H1 (cell line): ENCODE data around the gene DAG1. TPM values are rescaled to one million over a fixed set of nuclear protein-coding genes. Genes with fewer than 3 reads are reported as not detected.

Experiments used
- CTCF ChIA-PET: fragments of 300-600 bp; sonication (Branson Sonifier 250); formaldehyde crosslinking; loops from one replicate; lab custom pipeline; 2021; ENCODE audit not compliant: partially characterized antibody; lab: Charles Lee
- POLR2A ChIA-PET: fragments of 300-600 bp; sonication (Branson Sonifier 250); formaldehyde crosslinking; loops from one replicate; lab custom pipeline; 2021; ENCODE audit warnings: inconsistent platforms; ENCODE audit not compliant: partially characterized antibody; lab: Charles Lee
- DNase-seq, 2 experiments: peaks; one replicate each; pipeline versions ENCODE4 v3.0.0 to v3.0.0-alpha.2; 2010 to 2022; ENCODE audit warnings: low spot score in 2 of 2, low read depth in 1 of 2, mixed read lengths in 1 of 2
- FAIRE-seq: peaks from 2 replicates; lab custom pipeline; 2011; peaks lifted over from hg19 to GRCh38; lab: Jason Lieb, UNC
- H2AFZ ChIP-seq: 2 replicates; pipeline ENCODE4 v1.8.1; 2012; ENCODE audit warnings: low read length, inconsistent platforms
- H2AK5ac ChIP-seq: 2 replicates; pipeline ENCODE4 v1.6.1; 2013; ENCODE audit warnings: low read depth, low read length
- H2BK120ac ChIP-seq: replicated peaks from 2 replicates; pipeline ENCODE3; 2013; ENCODE audit warnings: low read depth, low read length, inconsistent platforms
- H2BK12ac ChIP-seq: 2 replicates; pipeline ENCODE4 v1.6.1; 2013; ENCODE audit warnings: low read depth, low read length
- H2BK15ac ChIP-seq: 2 replicates; pipeline ENCODE4 v1.6.1; 2013; ENCODE audit warnings: low read length
- H2BK20ac ChIP-seq: 2 replicates; pipeline ENCODE4 v1.6.1; 2013; ENCODE audit warnings: low read length
- H2BK5ac ChIP-seq: 2 replicates; pipeline ENCODE4 v1.6.1; 2013; ENCODE audit warnings: low read depth, low read length
- H3K14ac ChIP-seq: 2 replicates; pipeline ENCODE4 v1.6.1; 2013; ENCODE audit warnings: inconsistent platforms; ENCODE audit not compliant: insufficient read length
- H3K18ac ChIP-seq: 2 replicates; pipeline ENCODE4 v1.6.1; 2013; ENCODE audit warnings: low read length; ENCODE audit errors: extremely low read depth
- H3K23ac ChIP-seq: 2 replicates; pipeline ENCODE4 v1.6.1; 2013; ENCODE audit warnings: inconsistent platforms; ENCODE audit not compliant: insufficient read length
- H3K23me2 ChIP-seq: 2 replicates; pipeline ENCODE4 v1.6.1; 2013; ENCODE audit warnings: low read depth, low read length
- H3K27ac ChIP-seq: 2 replicates; pipeline ENCODE4 v1.6.1; 2011; ENCODE audit warnings: low read depth, low read length, inconsistent platforms
- H3K27me3 ChIP-seq, 4 experiments: replicated peaks in 1 of 4; 1 replicate in 1 of 4; 2 replicates in 3 of 4; pipeline versions ENCODE4 v1.6.1 to v1.8.1; 2011 to 2013; ENCODE audit warnings: low read length in 3 of 4, mild to moderate bottlenecking in 3 of 4, inconsistent platforms in 2 of 4, mixed read lengths in 2 of 4, moderate library complexity in 1 of 4; ENCODE audit not compliant: control insufficient read depth in 3 of 4, insufficient read depth in 3 of 4; ENCODE audit errors: extremely low read depth in 1 of 4
- H3K36me3 ChIP-seq, 4 experiments: 2 replicates each; pipeline versions ENCODE4 v1.6.1 to v1.8.1; 2011 to 2013; ENCODE audit warnings: mild to moderate bottlenecking in 4 of 4, low read length in 3 of 4, moderate library complexity in 2 of 4, control low read depth in 1 of 4, inconsistent platforms in 1 of 4; ENCODE audit not compliant: insufficient read depth in 4 of 4, control insufficient read depth in 2 of 4
- H3K4ac ChIP-seq: replicated peaks from 2 replicates; pipeline ENCODE3; 2013; ENCODE audit warnings: low read length, low read depth, mixed read lengths, inconsistent platforms; ENCODE audit not compliant: insufficient read length
- H3K4me1 ChIP-seq, 4 experiments: replicated peaks in 1 of 4; 1 replicate in 1 of 4; 2 replicates in 3 of 4; pipeline versions ENCODE4 v1.6.1 to v1.8.1; 2011 to 2013; ENCODE audit warnings: low read length in 3 of 4, inconsistent platforms in 2 of 4, mixed read lengths in 1 of 4; ENCODE audit not compliant: insufficient read depth in 4 of 4, control insufficient read depth in 3 of 4
- H3K4me2 ChIP-seq, 2 experiments: 2 replicates each; pipeline versions ENCODE4 v1.6.1 to v1.8.1; 2011 to 2013; ENCODE audit warnings: low read depth in 2 of 2, low read length in 2 of 2, control low read depth in 1 of 2, inconsistent platforms in 1 of 2, mild to moderate bottlenecking in 1 of 2; ENCODE audit not compliant: insufficient read depth in 1 of 2
- H3K4me3 ChIP-seq, 4 experiments: fragments of 200-600, 300-600 bp in 1 of 4; sonication (generic), shearing (Covaris generic), sonication (Bioruptor Twin) in 1 of 4; 2 replicates each; pipeline versions ENCODE4 v1.5.1 to v1.8.1; 2011 to 2016; ENCODE audit warnings: low read length in 4 of 4, low read depth in 3 of 4, control low read depth in 2 of 4, inconsistent platforms in 2 of 4, mild to moderate bottlenecking in 2 of 4, mixed read lengths in 1 of 4, moderate library complexity in 1 of 4; ENCODE audit not compliant: insufficient read depth in 2 of 4; ENCODE audit errors: extremely low read depth in 1 of 4
- H3K56ac ChIP-seq: replicated peaks from 2 replicates; pipeline ENCODE3; 2013; ENCODE audit warnings: low read depth, mild to moderate bottlenecking, mixed read lengths, low read length, inconsistent platforms; ENCODE audit not compliant: insufficient read length
- H3K79me1 ChIP-seq: 2 replicates; pipeline ENCODE4 v1.6.1; 2013; ENCODE audit warnings: low read depth, low read length, control low read depth
- H3K79me2 ChIP-seq, 2 experiments: 2 replicates each; pipeline versions ENCODE4 v1.6.1 to v1.8.1; 2012 to 2013; ENCODE audit warnings: low read length in 2 of 2, mild to moderate bottlenecking in 2 of 2, inconsistent platforms in 1 of 2; ENCODE audit not compliant: insufficient read depth in 2 of 2, control insufficient read depth in 1 of 2
- H3K9ac ChIP-seq, 4 experiments: replicated peaks in 1 of 4; 1 replicate in 1 of 4; 2 replicates in 3 of 4; pipeline versions ENCODE4 v1.6.1 to v1.8.1; 2011 to 2013; ENCODE audit warnings: low read depth in 3 of 4, low read length in 3 of 4, control low read depth in 2 of 4, mild to moderate bottlenecking in 2 of 4, moderate library complexity in 2 of 4, inconsistent platforms in 1 of 4; ENCODE audit errors: extremely low read depth in 1 of 4
- H3K9me3 ChIP-seq, 2 experiments: 2 replicates each; pipeline versions ENCODE4 v1.6.1 to v1.8.1; 2012 to 2013; ENCODE audit warnings: mild to moderate bottlenecking in 2 of 2, moderate library complexity in 2 of 2, control low read depth in 1 of 2, inconsistent platforms in 1 of 2, low read depth in 1 of 2, low read length in 1 of 2, mixed read lengths in 1 of 2; ENCODE audit not compliant: insufficient read depth in 2 of 2
- H4K20me1 ChIP-seq, 2 experiments: replicated peaks in 1 of 2; 2 replicates each; pipeline versions ENCODE3 to v1.8.1; 2011 to 2013; ENCODE audit warnings: inconsistent platforms in 2 of 2, low read length in 2 of 2, mild to moderate bottlenecking in 1 of 2; ENCODE audit not compliant: insufficient read depth in 2 of 2, control insufficient read depth in 1 of 2
- H4K5ac ChIP-seq: 2 replicates; pipeline ENCODE4 v1.6.1; 2013; ENCODE audit warnings: low read length, low read depth, mixed read lengths, inconsistent platforms; ENCODE audit not compliant: insufficient read length
- H4K8ac ChIP-seq: 2 replicates; pipeline ENCODE4 v1.8.0; 2013; ENCODE audit warnings: mild to moderate bottlenecking, moderate library complexity, low read length, inconsistent platforms; ENCODE audit not compliant: insufficient read depth; ENCODE audit errors: extremely low read depth
- H4K91ac ChIP-seq: replicated peaks from 2 replicates; pipeline ENCODE3; 2013; ENCODE audit warnings: low read length, mixed read lengths, inconsistent platforms; ENCODE audit not compliant: insufficient read length
- BCL11A ChIP-seq, 2 experiments: IDR thresholded peaks; one replicate each; pipeline ENCODE4 v1.6.1; 2011; ENCODE audit warnings: low read depth in 2 of 2, low read length in 2 of 2, mild to moderate bottlenecking in 2 of 2
- CHD1 ChIP-seq: IDR thresholded peaks from 2 replicates; pipeline ENCODE4 v1.6.1; 2012; ENCODE audit warnings: low read depth, low read length, improper control_type of control experiment
- HDAC2 ChIP-seq, 2 experiments: fragments of 300-600 bp in 1 of 2; sonication (generic) in 1 of 2; IDR thresholded peaks; 2 replicates each; pipeline ENCODE4 v1.6.1; 2011 to 2012; ENCODE audit warnings: low read depth in 2 of 2, low read length in 2 of 2, mild to moderate bottlenecking in 2 of 2, moderate library complexity in 2 of 2, borderline replicate concordance in 1 of 2, inconsistent platforms in 1 of 2
- JUN ChIP-seq: IDR thresholded peaks from 2 replicates; pipeline ENCODE4 v1.6.1; 2011; ENCODE audit warnings: low read depth, mild to moderate bottlenecking, improper control_type of control experiment, low read length
- MAFK ChIP-seq: IDR thresholded peaks from 2 replicates; pipeline ENCODE4 v1.6.1; 2012; ENCODE audit warnings: low read depth, mild to moderate bottlenecking, improper control_type of control experiment, low read length
- MAX ChIP-seq: IDR thresholded peaks from 2 replicates; pipeline ENCODE4 v1.6.1; 2012; ENCODE audit warnings: inconsistent platforms
- PHF8 ChIP-seq: fragments of 200-600 bp; sonication (generic); conservative IDR thresholded peaks from 2 replicates; pipeline ENCODE4 v1.7.1; 2012; ENCODE audit warnings: low read depth, mild to moderate bottlenecking, inconsistent platforms, low read length, moderate library complexity
- RAD21 ChIP-seq, 2 experiments: IDR thresholded peaks in 1 of 2; conservative IDR thresholded peaks in 1 of 2; 2 replicates each; pipeline ENCODE4 v1.6.1; 2011; ENCODE audit warnings: low read depth in 2 of 2, low read length in 2 of 2, improper control_type of control experiment in 1 of 2, inconsistent platforms in 1 of 2, mild to moderate bottlenecking in 1 of 2, moderate library complexity in 1 of 2
- RFX5 ChIP-seq: IDR thresholded peaks from 2 replicates; pipeline ENCODE4 v1.6.1; 2011; ENCODE audit warnings: low read depth, low read length, improper control_type of control experiment, borderline replicate concordance
- SIRT6 ChIP-seq: IDR thresholded peaks from one replicate; pipeline ENCODE4 v1.7.1; 2012; ENCODE audit warnings: low read length, inconsistent platforms
- SRF ChIP-seq: IDR thresholded peaks from 2 replicates; pipeline ENCODE4 v1.6.1; 2011; ENCODE audit warnings: mild to moderate bottlenecking, low read depth, low read length, moderate library complexity
- TBP ChIP-seq: IDR thresholded peaks from 2 replicates; pipeline ENCODE4 v1.6.1; 2011; ENCODE audit warnings: low read depth, low read length, improper control_type of control experiment
- WGBS, 2 experiments: shearing (Covaris generic) in 1 of 2; methylation state at CpG; one replicate each; pipeline versions ENCODE4 v1.1.6 to v1.1.7; 2013 to 2015; ENCODE audit warnings: low lambda C conversion rate in 2 of 2, mixed read lengths in 2 of 2, inconsistent platforms in 1 of 2, low coverage in 1 of 2, missing lambda C conversion rate in 1 of 2; ENCODE audit not compliant: insufficient replicate concordance in 2 of 2, insufficient coverage in 1 of 2, insufficient read length in 1 of 2; ENCODE audit errors: extremely low coverage in 1 of 2, missing lambda C conversion rate in 1 of 2; 5-methylcytosine and 5-hydroxymethylcytosine counted together
- polyA plus RNA-seq, 7 experiments: library from polyadenylated mRNA; depleted of rRNA in 3 of 7; stranded (reverse) in 5 of 7; unstranded in 2 of 7; fragments of >200 nt in 5 of 7; fragments of 200-250 nt in 2 of 7; gene quantifications; 1 replicate in 5 of 7; 2 replicates in 1 of 7; 4 replicates in 1 of 7; pipeline versions ENCODE4 v1.2.1 to v1.2.3, GENCODE V29; 2011 to 2013; ENCODE audit warnings: missing spikeins in 2 of 7, mixed read lengths in 2 of 7
- total RNA-seq: library from RNA; stranded (reverse); fragmentation: NEBNext Ultra II Directional; extraction: Animal tissue kit (Norgen Biotek cat#: 25700); gene quantifications from 2 replicates; pipeline ENCODE4 v1.2.1, GENCODE V29; 2021

DAG1 gene
- total and polyA plus RNA-seq, 2 of the 8 experiments (the other 6 are each of a cell fraction or from before 2014, with no cell fraction given), result 97.5 to 138 TPM

GRCh38 chr3:49570028-49570654 is 100.1 kb downstream of the DAG1 start:
- H3K23ac ChIP-seq, result no peak overlapping the region
- H3K79me2 ChIP-seq, result no peaks in the 10 kb centered on the region
- H4K8ac ChIP-seq, result peak overlapping the region; percentile 35; the same call in 1 of the 2 replicates
- no peak overlapping the region for H2BK12ac ChIP-seq
- peaks cover 0 to 12% (median 6%) of the 10 kb centered on the region in 4 experiments; a peak in 5 of 7 replicates for H3K4me1 ChIP-seq
- no peak overlapping the region for H3K56ac ChIP-seq
- peak overlapping the region; percentile 29; the same call in 1 of the 2 replicates for H2BK5ac ChIP-seq
- ChIA-PET CTCF (interaction anchor here (0.8 to 10.9 kb wide), 10 partner anchors 12 to 101 kb away, joined by 3 to 101 read pairs (median 4); partner anchors contain the start of gene BSN), POLR2A (interaction anchor here (1.7 kb wide), 2 partner anchors 9 to 101 kb away, joined by 3 to 4 read pairs; no protein-coding TSS in a partner anchor)
- WGBS, 2 experiments, result 70% methylated on average over 6 of the region's 6 CpGs; no CpG with 5 or more reads in 1 of the 2 experiments
- no peak overlapping the region for H2AFZ ChIP-seq
- H4K20me1 ChIP-seq, result no peaks in the 10 kb centered on the region
- H3K36me3 ChIP-seq, result no peaks in the 10 kb centered on the region
- no peak overlapping the region for H3K27ac ChIP-seq
- H2BK20ac ChIP-seq, result no peak overlapping the region
- no peak overlapping the region for H2BK120ac ChIP-seq
- H4K5ac ChIP-seq, result no peak overlapping the region
- FAIRE-seq (no peak), DNase-seq (no peak)
- no peak overlapping the region for H3K9ac ChIP-seq
- H3K27me3 ChIP-seq, result no peaks in the 10 kb centered on the region; a peak in 1 of 7 replicates
- H2AK5ac ChIP-seq, result no peak overlapping the region
- H3K9me3 ChIP-seq, result no peaks in the 10 kb centered on the region
- no peak overlapping the region for H3K18ac ChIP-seq
- no peak overlapping the region for H3K4ac ChIP-seq
- H3K4me2 ChIP-seq, result peak overlapping the region in 1 of 2 experiments; percentile 43; a peak in 2 of 4 replicates
- H3K23me2 ChIP-seq, result no peaks in the 10 kb centered on the region
- H3K79me1 ChIP-seq, result 0 out of 2 replicates have a peak, but pooled peaks cover 2% of the 10 kb centered on the region
- TF ChIP-seq BCL11A (IDR thresholded peaks at IDR 0.05; ENCODE audit: low read depth in 2 of 2, low read length in 2 of 2), result no peak
- no peak for TF ChIP-seq RFX5
- no peak for TF ChIP-seq SRF
- no peak for TF ChIP-seq TBP
- no peak for TF ChIP-seq SIRT6
- no peak for TF ChIP-seq RAD21 (IDR thresholded peaks at IDR 0.05 in 1 of 2, conservative IDR thresholded peaks at IDR 0.05 in 1 of 2; ENCODE audit: low read depth in 2 of 2, low read length in 2 of 2)
- no peak for TF ChIP-seq HDAC2 (IDR thresholded peaks at IDR 0.05; ENCODE audit: borderline replicate concordance in 1 of 2, low read depth in 2 of 2, low read length in 2 of 2)
- TF ChIP-seq MAFK, result no peak
- no peak for TF ChIP-seq MAX
- no peak for TF ChIP-seq PHF8
- TF ChIP-seq JUN, result no peak
- no peak for TF ChIP-seq CHD1
- no peak overlapping the region for H3K14ac ChIP-seq
- H4K91ac ChIP-seq, result no peak overlapping the region
- H3K4me3 ChIP-seq, result no peak overlapping the region
- H2BK15ac ChIP-seq, result no peak overlapping the region
